ENCODE measurements around the gene GRIK4. TPM values are rescaled to one million over a fixed set of nuclear protein-coding genes. Genes with fewer than 3 reads are reported as not detected.

Gene GRIK4
- total and polyA plus RNA-seq, 4 donors: 0.05 to 0.25 (median 0.06) TPM; not detected in 1

DNA sequence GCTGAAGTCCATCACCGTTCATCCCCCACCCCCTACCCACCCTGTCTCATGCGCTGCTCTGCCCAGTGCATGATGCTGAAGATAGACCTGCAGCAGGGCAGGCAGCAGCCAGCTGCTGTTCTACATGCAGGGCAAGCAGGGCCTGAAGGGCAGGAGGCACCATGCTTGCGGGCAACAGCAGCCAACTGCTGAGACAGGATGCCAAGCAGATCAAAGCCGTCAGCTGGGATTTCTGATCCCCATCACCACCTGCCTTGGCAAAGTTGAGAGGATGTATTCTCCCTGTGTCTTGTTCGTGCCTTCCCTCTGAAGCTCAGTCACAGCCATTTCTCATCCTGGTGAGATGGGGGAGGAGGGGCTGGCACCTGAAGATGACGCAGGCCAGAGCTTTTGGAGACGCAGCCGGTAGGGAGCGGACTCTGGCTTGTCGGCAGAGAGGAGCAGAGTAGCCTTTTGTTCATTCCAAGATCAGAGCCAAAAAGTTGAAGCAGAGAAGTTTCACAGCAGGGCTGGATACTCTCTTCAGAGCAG is 227.0 kb downstream of the GRIK4 start:
- H3K9ac ChIP-seq (ENCODE audit: low read depth in 1 of 2, low read length in 2 of 2): no peak overlapping the region
- no peaks in the 10 kb centered on the region for H3K36me3 ChIP-seq (ENCODE audit: control insufficient read depth in 4 of 4, insufficient read depth in 3 of 4, low read depth in 1 of 4, low read length in 3 of 4)
- H3K27ac ChIP-seq (ENCODE audit: low read depth in 1 of 2, low read length in 2 of 2): no peak overlapping the region
- DNase-seq (ENCODE audit: low spot score): no peak
- no peak overlapping the region for H3K4me3 ChIP-seq (ENCODE audit: low read depth in 1 of 3, low read length in 3 of 3)
- peaks cover 3 to 12% (median 7%) of the 10 kb centered on the region in 4 donors for H3K4me1 ChIP-seq (ENCODE audit: control insufficient read depth in 4 of 4, insufficient read depth in 4 of 4, low read length in 3 of 4)
- TF ChIP-seq EGR1 (IDR thresholded peaks at IDR 0.05; ENCODE audit: low read depth in 2 of 2) (no peak), RXRA (IDR thresholded peaks at IDR 0.05) (no peak), GABPA (IDR thresholded peaks at IDR 0.05 in 1 of 2, conservative IDR thresholded peaks at IDR 0.05 in 1 of 2) (no peak), HNF4A (conservative IDR thresholded peaks at IDR 0.05) (no peak), TAF1 (conservative IDR thresholded peaks at IDR 0.05) (no peak), MAX (IDR thresholded peaks at IDR 0.05) (no peak), YY1 (IDR thresholded peaks at IDR 0.05) (no peak), JUND (IDR thresholded peaks at IDR 0.05) (no peak), REST (IDR thresholded peaks at IDR 0.05) (no peak), NR2F2 (IDR thresholded peaks at IDR 0.05) (no peak), FOXA2 (IDR thresholded peaks at IDR 0.05) (no peak), SP1 (IDR thresholded peaks at IDR 0.05) (no peak), RAD21 (IDR thresholded peaks at IDR 0.05) (no peak), FOXA1 (IDR thresholded peaks at IDR 0.05) (no peak), ZBTB33 (IDR thresholded peaks at IDR 0.05) (no peak), HNF4G (IDR thresholded peaks at IDR 0.05) (no peak), ATF3 (IDR thresholded peaks at IDR 0.05) (no peak)
- TF ChIP-seq, protein P1, sequence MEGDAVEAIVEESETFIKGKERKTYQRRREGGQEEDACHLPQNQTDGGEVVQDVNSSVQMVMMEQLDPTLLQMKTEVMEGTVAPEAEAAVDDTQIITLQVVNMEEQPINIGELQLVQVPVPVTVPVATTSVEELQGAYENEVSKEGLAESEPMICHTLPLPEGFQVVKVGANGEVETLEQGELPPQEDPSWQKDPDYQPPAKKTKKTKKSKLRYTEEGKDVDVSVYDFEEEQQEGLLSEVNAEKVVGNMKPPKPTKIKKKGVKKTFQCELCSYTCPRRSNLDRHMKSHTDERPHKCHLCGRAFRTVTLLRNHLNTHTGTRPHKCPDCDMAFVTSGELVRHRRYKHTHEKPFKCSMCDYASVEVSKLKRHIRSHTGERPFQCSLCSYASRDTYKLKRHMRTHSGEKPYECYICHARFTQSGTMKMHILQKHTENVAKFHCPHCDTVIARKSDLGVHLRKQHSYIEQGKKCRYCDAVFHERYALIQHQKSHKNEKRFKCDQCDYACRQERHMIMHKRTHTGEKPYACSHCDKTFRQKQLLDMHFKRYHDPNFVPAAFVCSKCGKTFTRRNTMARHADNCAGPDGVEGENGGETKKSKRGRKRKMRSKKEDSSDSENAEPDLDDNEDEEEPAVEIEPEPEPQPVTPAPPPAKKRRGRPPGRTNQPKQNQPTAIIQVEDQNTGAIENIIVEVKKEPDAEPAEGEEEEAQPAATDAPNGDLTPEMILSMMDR (IDR thresholded peaks at IDR 0.05; ENCODE audit: low read depth, low read length, missing input control): no peak
- no peaks in the 10 kb centered on the region for H3K27me3 ChIP-seq (ENCODE audit: control insufficient read depth in 4 of 4, insufficient read depth in 4 of 4, low read length in 3 of 4)
- 89% methylated on average over 10 of the region's 10 CpGs for WGBS
- no peaks in the 10 kb centered on the region for H3K9me3 ChIP-seq (ENCODE audit: control insufficient read depth in 4 of 4, low read length in 3 of 4)

Data from liver (tissue), 9 donors.